A549 treated with Hydrocortisone at 1 μM for 4 hours (cell line): ENCODE data around the gene TMED7. TPM values are rescaled to one million over a fixed set of nuclear protein-coding genes. Genes with fewer than 3 reads are reported as not detected.

Source experiments
- total RNA-seq: library from RNA; stranded (reverse); fragments of 200-300 nt; extraction: Qiagen RNA extraction; gene quantifications from 5 replicates; pipeline ENCODE4 v1.2.3, GENCODE V29; 2022

Gene TMED7
- 42.8 to 59.4 TPM (median 57.3 TPM) in 5 replicates for total RNA-seq

GRCh38 chr5:115625579-115626444 lies at the start of gene TMED7:
TMED7 (minus strand) TSS chr5:115626036; CDS start chr5:115625792, 244 bp downstream.

DNA sequence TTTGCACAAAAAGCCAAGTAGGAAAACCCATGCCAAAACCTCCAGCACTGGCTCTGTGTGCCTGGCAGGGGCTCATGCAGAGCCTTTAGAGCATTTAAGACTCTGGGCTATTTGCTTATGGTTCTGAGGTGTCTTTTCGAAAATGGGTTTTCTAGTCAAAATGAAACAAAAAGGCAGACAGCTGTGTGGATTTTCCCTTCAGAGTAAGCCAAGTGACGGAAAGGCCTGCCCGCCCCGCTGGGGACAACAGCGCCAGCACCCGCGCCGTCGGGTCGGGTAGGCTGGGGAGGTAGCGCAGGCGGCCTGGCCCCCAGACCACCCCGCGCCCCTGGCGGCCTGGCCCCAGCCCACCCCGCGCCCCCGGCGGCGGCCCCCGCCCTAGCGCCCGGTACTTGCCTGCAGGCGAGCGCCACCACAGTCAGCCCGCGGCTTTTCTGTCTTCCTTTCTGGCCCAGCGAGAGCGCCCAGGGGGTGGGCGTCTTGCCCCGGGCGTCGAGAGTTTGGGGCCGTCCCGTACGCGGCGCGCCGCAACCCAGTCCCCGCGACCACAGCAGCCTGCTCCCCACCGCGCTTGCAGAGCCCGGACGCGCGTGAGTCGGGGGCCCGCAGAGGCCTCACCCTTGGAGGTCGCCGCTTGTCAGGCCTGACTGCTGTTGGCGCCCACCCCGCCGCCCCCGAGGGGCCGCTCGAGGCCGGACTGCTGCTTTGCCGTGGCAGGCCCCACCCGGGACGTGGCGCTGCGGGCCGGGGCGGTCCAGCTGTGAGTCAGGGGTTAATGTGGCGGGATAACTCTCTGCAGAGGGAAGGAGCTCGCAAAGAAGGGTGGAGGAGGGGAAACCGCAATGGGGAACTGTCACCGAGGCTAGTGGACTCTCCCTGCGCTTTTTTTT lies 23.9 kb downstream of the TMED7 start, which contains the start of gene TICAM2:
Gene TICAM2 (minus strand): TSS at position 779 of the 890 bp plus-strand sequence. CDS start 21,223 bp downstream, outside the sequence.

Other genes starting within 250 kb of the TMED7 start
- gene FEM1C, start 81.3 kb downstream of the TMED7 start, total RNA-seq, result 5.5 to 9.1 TPM (median 7.1 TPM) in 5 replicates
- 0.80 to 1.6 TPM (median 1.1 TPM) in 5 replicates for gene TICAM2, start 23.6 kb downstream of the TMED7 start, total RNA-seq
- gene CDO1, start 190.6 kb upstream of the TMED7 start, total RNA-seq, result not detected in 5 replicates
- gene ATG12, start 215.5 kb upstream of the TMED7 start, total RNA-seq, result 44.5 to 53.6 TPM (median 48.0 TPM) in 5 replicates
- gene AP3S1, start 215.9 kb upstream of the TMED7 start, total RNA-seq, result 65.4 to 79.6 TPM (median 66.6 TPM) in 5 replicates